IMR-90 (cell line): ENCODE data around the gene ENTPD7.

Experiments
- CEBPB ChIP-seq: IDR thresholded peaks from 2 replicates; pipeline ENCODE4 v1.6.1; 2012; ENCODE audit warnings: low read depth, low read length, improper control_type of control experiment
- CTCF ChIP-seq: conservative IDR thresholded peaks from 2 replicates; pipeline ENCODE4 v1.5.1; 2012; ENCODE audit warnings: mild to moderate bottlenecking, low read depth, low read length, improper control_type of control experiment
- POLR2A ChIP-seq: IDR thresholded peaks from 2 replicates; pipeline ENCODE4 v1.6.1; 2012; ENCODE audit warnings: mild to moderate bottlenecking, low read depth, low read length
- USF2 ChIP-seq: fragments of 150-350 bp; IDR thresholded peaks from 2 replicates; pipeline ENCODE4 v1.6.1; 2017; ENCODE audit warnings: mild to moderate bottlenecking, antibody characterized with exemption, low read length, low read depth

- TF ChIP-seq CEBPB, result no peak
- TF ChIP-seq CTCF, result no peak
- no peak for TF ChIP-seq USF2
- no peak for TF ChIP-seq POLR2A
Measured at GRCh38 chr10:99665304-99665703, 6.0 kb downstream of the ENTPD7 start.
